Muscle of arm (tissue), 12 donors: ENCODE results near the gene NCAM2. TPM values are rescaled to one million over a fixed set of nuclear protein-coding genes. Genes with fewer than 3 reads are reported as not detected.
"Not testable (repeated sequence)": the region's sequence is repeated elsewhere in the genome, so short reads cannot be mapped to it uniquely, and the experiment has no call there.

Experiments
- DNase-seq: peaks from one replicate; pipeline ENCODE4 v3.0.0-alpha.2; 2013
- polyA plus RNA-seq, 12 donors: library from polyadenylated mRNA; unstranded; fragments of 120-200 nt; gene quantifications; one replicate each; pipeline ENCODE4 v1.2.1, GENCODE V29; 2013; ENCODE audit not compliant: insufficient read length in 12 of 12

Gene NCAM2
- polyA plus RNA-seq, 12 donors = 3.9 to 27.5 (median 6.9) TPM; not detected in 1

DNA sequence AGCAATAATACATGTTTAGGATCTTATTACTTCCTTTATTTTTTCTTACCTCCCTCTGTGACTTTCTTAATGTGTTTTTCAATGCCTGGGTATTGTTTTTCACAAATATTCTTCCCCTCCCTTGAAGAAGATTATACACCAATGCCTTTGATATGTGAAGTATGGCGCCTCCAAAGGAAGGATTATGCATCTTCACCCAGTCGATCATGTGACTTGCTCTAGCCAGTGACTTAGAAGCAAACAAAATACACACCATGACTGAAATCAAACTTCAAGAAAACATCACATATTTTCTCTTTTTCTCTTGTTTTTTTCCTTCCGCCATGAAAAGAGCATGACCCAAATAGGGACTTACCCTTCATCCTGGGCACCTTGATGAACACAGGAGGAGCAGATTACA, 297.1 kb downstream of the NCAM2 start:
- no peak for DNase-seq

- no peak for DNase-seq
Measured at GRCh38 chr21:21297211-21297610, 299.0 kb downstream of the NCAM2 start.

DNA sequence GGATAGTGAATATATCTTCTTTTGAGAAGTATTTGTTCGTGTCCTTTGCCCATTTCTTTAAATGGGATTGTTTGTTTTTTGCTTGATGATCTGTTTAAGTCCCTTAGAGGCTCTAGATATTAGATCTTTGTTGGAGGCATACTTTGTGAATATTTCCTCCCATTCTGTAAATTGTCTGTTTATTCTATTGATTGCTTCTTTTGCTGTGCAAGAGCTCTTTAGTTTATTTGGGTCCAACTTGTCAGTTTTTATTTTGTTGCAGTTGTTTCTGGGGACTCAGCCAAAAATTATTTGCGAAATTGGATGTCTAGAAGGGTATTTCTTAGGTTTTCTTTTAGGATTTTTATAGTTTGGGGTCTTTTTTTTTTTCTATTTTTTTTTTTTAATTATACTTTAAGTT, 302.8 kb downstream of the NCAM2 start:
- no peak for DNase-seq

GRCh38 chr21:21309510-21309909, 311.3 kb downstream of the NCAM2 start:
- DNase-seq = no peak

GRCh38 chr21:21324297-21324696, 326.1 kb downstream of the NCAM2 start:
- no peak for DNase-seq

- no peak for DNase-seq
Measured at GRCh38 chr21:21332492-21332891, 334.3 kb downstream of the NCAM2 start.

DNA sequence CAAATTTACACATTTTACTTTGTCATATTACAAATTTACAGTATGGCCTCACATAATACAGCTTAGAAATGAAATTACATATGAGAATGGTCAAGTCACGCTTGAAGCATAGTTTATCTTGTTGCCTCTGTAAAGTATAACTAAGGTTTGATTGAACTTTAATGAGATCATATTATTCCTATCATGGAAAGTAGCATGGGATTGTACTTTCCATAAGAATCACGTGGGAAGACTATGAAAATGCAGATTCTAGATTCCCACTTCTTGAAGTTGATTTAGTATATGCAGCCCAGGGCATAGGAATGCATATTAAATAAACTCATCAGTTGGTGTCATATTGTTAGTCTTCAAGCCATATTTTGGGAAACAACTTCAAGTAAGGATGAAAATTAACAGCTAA, 342.8 kb downstream of the NCAM2 start:
- no peak for DNase-seq

GRCh38 chr21:21345296-21345695, 347.1 kb downstream of the NCAM2 start:
- DNase-seq = no peak

GRCh38 chr21:21345872-21346271, 347.7 kb downstream of the NCAM2 start:
- no peak for DNase-seq

GRCh38 chr21:21366277-21366676, 368.1 kb downstream of the NCAM2 start:
- DNase-seq = no peak

- no peak for DNase-seq
Measured at GRCh38 chr21:21367583-21367982, 369.4 kb downstream of the NCAM2 start.

- DNase-seq = no peak
Measured at GRCh38 chr21:21373969-21374368, 375.8 kb downstream of the NCAM2 start.

DNA sequence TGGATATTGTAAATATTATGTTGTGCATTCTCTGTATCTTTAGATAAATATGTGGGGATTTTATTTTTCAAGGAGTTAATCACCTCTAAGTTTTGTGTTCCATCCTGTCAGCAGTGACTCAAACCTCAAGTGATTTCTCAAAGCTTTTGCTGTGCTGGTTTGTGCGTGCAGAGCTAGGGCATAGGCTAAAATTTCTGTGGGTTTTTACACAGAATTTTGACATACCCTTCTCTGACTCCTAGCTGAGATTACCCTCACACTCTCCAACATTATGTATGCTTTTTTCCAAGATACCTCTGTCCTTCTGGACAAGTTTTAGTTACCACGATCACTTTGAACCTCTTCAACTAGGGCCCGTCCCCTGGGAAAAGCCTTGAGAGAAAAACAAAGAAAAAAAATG, 384.9 kb downstream of the NCAM2 start:
- DNase-seq = no peak

GRCh38 chr21:21384977-21385376, 386.8 kb downstream of the NCAM2 start:
- DNase-seq = no peak

DNA sequence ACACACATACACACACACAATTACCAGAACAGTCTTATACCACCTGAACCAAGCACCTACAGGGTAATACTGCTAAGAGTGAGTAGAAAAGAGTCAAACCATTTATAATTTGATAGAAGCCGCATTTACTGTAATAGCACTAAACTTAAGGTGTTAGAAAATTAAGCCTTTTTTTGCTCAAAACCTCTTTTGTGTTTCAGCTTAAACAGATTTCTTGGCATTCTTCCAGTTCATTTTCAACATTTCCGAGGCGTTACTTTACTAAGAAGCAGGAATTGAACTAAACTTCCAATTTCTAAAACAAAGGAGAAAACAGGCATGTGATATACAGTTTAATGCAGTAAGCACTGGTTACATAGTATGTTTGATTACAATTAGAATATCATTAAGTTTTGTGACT, 387.2 kb downstream of the NCAM2 start:
- DNase-seq = no peak

DNA sequence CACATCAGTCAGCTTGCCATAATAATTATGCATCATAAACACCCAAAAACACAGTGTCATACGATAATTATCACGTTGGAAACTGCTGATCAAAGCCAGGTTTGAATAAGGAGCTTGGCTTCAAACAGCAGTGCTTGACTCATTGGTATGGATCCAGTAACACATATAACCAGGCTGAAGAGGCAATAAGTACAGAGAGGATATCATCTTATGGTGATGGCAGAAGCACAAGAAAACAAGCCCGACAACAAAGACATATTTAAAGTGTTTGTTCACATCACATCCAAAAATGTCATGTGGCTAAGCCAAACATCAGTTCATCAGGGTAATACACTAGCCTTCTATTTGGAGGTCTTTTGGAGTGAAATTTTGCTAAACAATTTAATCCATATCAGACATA, 389.7 kb downstream of the NCAM2 start:
- DNase-seq = no peak

- no peak for DNase-seq
Measured at GRCh38 chr21:21394064-21394463, 395.9 kb downstream of the NCAM2 start.

DNA sequence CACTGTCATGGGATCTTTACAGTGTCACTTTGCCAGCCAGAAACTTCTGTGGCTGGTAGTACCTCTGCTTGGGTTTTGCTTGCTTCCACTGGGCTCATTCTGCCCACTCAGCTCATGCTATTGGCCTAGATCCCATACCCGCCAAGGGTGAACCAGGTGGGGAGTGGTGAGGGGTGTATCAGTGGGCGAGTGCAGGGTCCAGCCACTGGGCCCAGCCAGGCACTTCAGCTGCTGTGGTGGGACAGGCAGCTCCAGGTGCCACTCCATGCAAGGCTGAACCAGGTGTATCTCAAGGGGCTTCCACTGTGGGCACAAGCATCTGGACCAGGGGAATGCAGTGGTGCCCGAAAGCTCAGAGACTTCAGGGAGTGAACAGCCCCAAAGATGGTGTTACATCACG, 398.2 kb downstream of the NCAM2 start:
- no peak for DNase-seq

GRCh38 chr21:21397464-21397863, 399.3 kb downstream of the NCAM2 start:
- no peak for DNase-seq

DNA sequence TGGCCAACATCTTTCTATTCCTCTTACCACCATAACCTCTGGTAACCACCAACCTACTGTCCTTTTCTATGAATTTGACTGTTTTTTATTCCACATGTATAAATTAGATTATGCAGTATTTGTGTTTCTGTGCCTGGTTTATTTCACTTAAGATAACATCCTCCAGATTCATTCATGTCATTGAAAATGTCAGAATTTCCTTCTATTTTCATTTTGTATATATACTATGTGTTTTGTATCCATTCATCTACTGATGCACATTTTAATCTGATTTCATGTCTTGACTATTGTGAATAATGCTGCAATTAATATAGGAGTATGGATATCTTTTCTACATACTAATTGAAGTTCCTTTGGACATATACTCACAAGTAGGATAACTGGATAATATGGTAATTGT, 403.2 kb downstream of the NCAM2 start:
- DNase-seq = no peak

DNA sequence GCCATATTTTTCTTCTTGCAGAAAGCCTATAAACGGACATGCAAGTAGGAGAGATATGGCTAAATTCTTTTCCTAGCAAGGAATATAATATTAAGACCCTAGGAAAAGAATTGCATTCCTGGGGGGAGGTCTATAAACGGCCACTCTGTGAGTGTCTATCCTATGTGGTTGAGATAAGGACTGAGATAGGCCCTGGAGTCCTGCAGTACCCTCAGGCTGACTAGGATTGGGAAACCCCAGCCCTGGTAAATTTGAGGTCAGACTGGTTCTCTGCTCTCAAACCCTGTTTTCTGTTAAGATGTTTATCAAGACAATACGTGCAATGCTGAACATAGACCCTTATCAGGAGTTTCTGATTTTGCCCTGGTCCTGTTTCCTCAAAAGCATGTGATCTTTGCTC, 404.0 kb downstream of the NCAM2 start:
- not testable (repeated sequence) for DNase-seq

- DNase-seq = not testable (repeated sequence)
Measured at GRCh38 chr21:21404261-21404660, 406.1 kb downstream of the NCAM2 start.

- no peak for DNase-seq
Measured at GRCh38 chr21:21406921-21407320, 408.7 kb downstream of the NCAM2 start.

GRCh38 chr21:21412096-21412495, 413.9 kb downstream of the NCAM2 start:
- DNase-seq = no peak

- no peak for DNase-seq
Measured at GRCh38 chr21:21415741-21416140, 417.5 kb downstream of the NCAM2 start.
